GM18868 (cell line): ENCODE data around the gene USF1.
"Not testable (repeated sequence)": the region's sequence is repeated elsewhere in the genome, so short reads cannot be mapped to it uniquely, and the experiment has no call there.

Experiments
- ATAC-seq: cut with Tn5 transposase; IDR thresholded peaks from one replicate; pipeline ENCODE4 v1.9.1; 2021; ENCODE audit warnings: mild to moderate bottlenecking, moderate library complexity; ENCODE audit not compliant: unreplicated experiment

The USF1 gene

DNA sequence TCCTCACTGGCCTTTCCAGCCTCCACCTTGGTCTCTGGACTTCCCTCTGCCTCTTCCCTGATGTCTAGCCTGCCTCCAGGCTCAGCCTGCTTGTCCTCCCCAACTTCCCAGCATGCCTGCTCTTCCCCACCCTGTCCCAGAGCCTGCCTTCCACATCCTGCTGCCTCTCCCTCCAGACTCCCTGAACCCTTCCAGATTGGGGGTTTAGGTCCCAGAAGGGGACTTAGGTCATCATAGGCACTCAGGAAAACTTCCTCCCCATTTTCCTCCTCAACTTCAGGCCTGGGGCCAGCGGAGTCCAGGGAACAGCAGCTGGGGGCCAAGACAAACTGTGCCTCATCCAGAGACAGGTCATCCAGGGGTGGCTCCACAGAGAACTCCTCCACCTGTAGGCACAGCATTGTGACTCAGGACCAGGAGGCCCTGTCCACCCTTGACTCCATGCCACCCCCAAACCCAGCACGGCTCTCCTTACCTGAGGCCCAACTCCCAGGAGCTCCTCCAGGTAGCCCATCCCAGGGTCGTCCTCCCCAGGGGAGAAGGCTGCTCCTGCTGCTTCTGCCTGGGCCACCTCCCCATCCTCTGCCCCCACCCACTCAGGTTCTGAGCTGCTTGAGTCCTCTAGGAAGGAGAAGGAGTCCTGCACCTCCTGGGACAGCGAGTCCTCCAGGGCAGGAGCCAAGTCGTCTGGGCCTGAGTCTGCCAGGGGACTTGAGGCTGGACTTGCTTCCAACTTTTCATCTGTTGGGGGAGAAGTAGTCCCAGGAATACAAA, 3.4 kb upstream of the USF1 start:
- ATAC-seq = no peak

GRCh38 chr1:161047436-161048420, 2.0 kb upstream of the USF1 start:
- no peak for ATAC-seq

DNA sequence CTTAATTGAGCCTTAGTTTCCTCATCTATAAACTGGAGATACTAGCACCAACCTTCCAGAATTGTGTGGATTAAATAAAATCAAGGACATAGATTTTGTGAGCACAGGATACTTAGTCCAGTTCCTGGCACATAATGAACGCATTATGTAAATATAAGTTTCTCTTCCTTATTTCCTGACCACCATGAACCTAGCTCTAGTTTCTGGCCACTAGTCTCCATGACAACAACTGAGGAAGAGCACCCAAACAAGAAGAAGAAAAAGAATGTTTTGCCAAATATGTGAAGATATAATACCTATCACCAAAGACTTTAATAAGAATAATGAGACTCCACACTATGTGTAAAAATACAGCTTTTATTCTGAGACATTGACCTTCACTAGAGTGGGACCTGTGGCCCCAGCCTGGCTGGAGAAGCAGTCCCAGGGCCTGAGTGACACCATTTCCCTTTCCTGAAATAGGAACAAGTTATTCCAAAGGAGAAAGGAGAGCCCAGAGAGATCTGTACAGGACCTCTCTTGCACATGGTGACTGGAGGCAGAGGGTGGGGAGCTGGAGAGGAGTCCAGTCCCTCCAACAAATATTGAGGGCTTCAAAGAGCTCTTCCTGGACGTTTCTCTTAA, 940 bp upstream of the USF1 start:
- peak; percentile 39 for ATAC-seq

DNA sequence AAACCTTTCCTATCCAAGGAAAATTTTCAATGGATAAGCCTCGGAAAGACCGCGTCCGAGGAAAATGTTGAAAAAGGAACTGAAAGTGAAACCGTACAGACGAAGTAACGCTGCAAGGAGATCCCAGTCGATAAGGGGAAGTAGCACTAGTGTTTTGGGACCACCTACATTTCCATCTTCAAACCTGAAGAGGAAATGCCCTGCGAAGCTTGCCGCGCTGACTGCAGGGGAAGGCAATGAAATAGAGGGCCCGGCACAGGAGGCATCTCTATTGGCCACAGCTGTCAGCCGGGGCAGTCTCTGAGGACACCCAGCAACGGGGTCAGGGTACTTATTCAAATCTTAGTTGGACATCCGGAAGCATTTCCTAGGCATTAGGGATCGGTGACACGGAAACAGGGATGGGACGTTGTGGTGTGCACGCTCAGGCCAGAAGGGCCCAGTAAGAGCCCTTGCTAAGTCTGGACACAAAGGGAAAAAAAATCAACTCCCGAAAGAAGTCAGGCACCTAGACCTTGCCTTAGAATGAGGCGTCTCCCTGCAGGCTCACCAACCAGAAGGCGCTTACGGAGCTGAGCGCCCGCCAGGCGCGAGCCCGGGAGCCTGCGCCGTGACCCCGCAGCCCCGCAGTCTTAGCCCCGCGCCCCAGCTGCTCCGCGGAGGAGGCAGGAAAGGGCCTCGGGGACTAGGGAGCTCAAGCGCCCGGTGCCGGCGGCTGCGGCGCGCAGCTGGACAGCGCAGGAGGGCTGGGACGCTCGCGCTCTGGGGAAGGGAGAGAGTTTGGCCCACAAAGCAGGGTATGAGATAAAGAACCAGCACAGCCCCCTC, 655 bp downstream of the USF1 start:
- ATAC-seq = peak; percentile 49

DNA sequence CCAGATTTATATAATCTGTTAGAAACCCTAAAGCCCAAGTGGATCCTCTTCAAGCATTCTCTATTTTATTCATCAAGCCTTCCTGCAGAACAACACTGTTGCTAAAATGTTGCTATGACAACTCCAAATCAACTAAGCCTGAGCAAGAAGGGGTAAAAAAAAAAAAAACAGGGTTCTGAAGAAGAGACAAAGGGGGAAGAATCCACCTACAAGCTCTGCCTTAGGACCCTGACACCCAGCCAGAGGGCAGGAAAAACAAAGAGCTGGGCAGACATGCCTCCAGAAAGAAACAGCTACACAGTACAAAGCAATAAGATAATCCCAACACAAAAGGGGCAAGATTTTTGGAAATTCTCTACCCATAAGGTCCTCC, 1.3 kb downstream of the USF1 start:
- ATAC-seq = no peak

DNA sequence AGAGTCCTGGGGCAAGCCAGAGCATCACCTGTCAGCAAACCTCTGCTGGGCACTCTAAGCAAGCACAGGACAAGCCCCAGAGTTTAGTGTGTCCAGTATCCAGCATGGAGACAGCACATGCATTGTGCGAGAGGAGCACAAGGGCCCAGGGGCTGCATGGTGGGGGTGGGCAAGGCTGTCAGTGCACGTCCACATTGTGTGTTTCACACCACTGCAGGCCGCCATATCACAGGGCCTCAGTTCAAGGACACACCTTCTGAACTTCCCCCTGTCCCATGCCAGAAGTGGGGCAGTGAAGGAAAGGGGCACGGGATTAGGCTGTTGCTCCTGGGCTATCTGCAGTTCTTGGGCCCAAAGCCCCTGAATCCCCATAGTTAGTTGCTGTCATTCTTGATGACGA, 6.2 kb downstream of the USF1 start:
- no peak for ATAC-seq

DNA sequence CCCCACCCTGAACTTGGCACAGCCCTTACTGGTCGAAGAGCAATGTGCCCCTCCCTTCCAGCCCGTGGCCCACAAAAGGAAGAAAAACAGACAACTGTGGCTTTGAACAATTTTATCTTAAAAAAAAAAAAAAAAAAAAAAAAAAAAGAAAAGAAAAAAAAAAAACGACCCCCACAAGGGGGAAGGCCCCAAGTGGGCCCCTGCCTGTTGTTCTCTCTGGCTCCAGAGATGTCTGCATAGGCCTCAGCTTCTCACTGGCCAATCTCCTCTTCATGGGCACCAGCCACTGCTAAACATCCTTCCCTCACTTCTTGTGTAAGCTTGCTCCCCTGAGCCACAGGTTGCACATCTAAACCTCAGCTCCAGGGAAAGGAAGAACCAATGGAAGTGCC, 6.6 kb downstream of the USF1 start:
- no peak for ATAC-seq

DNA sequence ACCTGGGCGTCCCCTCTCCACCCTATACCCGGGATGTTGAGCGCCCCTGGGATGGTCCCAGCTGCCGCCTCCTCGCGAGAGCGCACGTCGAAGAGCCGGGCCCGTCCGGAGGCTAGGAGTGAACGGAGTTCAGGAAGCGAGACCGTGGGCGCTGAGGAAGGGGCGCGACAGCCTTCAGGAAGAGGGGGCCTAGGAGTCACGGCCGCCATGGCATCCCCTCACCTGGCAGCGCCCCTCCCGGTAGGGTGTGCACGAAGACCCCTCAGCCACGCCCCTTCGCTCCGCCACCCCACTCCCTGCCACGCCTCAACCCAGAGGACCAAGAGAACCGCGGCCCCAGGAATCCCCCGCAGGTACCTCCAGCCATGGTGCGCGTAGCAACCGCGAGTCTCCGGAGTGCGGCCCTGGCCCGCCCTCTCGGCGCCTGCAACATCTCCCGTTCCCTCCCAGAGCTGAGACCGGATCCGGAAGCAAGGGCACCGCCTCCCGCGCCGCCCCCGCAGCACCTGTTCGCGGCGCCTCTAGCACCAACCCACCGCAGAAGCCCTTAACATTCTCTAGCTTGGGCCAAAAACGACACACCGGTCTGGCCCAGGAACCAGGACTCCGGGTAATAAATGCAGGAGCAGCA, 7.1 kb downstream of the USF1 start, which contains the start of gene TSTD1:
Gene TSTD1, minus strand, starts transcription at position 442 of the 631 bp plus-strand sequence. Its CDS starts 75 bp downstream, at position 367.
- peak; percentile 89 for ATAC-seq

- ATAC-seq = no peak
Measured at GRCh38 chr1:161037661-161038522, 7.9 kb downstream of the USF1 start.

DNA sequence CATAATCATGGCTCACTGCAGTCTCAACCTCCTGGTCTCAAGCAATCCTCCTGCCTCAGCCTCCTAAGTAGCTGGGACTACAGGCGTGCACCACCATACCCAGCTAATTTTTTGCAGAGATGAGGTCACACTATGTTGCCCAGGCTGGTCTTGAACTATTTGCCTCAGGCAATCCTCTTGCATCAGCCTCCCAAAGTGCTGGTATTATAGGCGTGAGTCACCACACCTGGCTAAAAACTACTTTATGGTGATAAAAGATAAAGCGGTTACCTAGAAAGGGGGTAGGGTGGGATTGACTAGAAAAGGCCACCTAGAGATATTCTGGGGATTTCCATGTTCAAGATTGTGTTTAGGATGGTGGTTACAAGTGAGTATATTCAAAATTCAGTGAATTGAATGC, 12.0 kb downstream of the USF1 start:
- ATAC-seq = no peak

DNA sequence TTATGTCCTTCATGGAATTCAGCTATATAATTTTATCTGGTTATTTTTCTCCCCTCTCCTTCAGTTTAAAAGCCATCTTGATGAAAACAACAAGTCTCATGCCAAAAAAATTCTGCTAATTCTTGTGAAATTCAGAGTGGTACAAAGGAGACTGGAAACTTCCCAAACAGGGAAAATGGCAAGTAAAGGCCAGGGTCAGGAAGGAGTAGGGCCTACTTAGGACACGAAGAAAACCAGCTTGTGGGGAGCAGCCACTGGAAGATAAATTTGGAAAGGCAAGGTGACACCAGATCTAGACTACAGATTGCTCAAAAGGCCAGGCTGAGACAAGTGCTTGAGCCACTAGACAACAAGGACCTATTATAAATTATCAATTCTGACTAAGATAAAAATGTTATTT, 13.4 kb downstream of the USF1 start:
- ATAC-seq = no peak

- no peak for ATAC-seq
Measured at GRCh38 chr1:161031874-161032273, 13.9 kb downstream of the USF1 start.

DNA sequence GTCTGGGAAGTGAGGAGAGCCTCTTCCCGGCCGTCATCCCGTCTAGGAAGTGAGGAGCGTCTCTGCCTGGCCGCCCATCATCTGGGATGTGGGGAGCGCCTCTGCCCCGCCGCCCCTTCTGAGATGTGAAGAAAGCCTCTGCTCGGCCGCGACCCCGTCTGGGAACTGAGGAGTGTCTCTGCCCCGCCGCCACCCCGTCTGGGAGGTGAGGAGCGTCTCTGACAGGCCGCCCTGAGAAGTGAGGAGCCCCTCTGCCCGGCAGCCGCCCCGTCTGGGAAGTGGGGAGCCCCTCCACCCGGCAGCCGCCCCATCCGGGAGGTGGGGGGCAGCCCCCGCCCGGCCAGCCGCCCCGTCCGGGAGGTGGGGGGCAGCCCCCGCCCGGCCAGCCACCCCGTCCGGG, 16.3 kb downstream of the USF1 start:
- ATAC-seq = not testable (repeated sequence)

DNA sequence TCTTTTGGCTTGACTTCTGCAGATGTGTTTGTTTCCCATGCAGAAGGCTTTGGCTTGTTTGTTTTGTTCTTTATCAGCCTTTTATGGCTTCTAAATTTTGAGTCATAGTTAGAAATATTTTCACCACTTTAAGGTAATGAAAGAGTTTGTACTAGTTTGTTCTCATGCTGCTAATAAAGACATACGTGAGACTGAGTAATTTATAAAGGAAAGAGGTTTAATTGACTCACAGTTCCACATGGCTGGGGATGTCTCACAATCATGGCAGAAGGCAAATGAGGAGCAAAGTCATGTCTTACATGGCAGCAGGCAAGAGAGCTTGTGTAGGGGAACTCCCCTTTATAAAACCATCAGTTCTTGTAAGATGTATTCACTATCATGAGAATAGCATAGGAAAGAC, 18.8 kb downstream of the USF1 start:
- ATAC-seq = not testable (repeated sequence)

DNA sequence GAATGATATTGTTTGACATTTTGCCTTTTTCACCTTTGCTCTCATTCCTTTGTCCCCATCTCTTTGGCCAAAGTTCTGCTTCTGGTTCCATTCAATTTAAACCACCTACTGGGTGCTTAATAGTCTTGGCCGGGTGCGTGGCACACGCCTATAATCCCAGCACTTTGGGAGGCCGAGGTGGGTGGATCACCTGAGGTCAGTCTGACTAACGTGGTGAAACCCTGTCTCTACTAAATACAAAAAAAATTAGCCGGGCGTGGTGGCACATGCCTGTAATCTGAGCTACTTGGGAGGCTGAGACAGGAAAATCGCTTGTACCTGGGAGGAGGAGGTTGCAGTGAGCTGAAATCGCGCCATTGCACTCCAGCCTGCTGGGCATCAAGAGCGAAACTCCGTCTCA, 23.3 kb downstream of the USF1 start:
- ATAC-seq = not testable (repeated sequence)

GRCh38 chr1:161021970-161022353, 23.8 kb downstream of the USF1 start:
- ATAC-seq = no peak

GRCh38 chr1:161021165-161021969, 24.4 kb downstream of the USF1 start:
- peak; percentile 91 for ATAC-seq

GRCh38 chr1:161020509-161021164, 25.1 kb downstream of the USF1 start, which contains the start of gene F11R:
Gene F11R (minus strand): TSS chr1:161021152. CDS start chr1:161021073, 79 bp downstream.
- ATAC-seq = peak; percentile 29
